ENCODE measurements around the gene RAPGEF6.
A peak's percentile ranks its signal among the peaks of the same experiment; 100 is the strongest.
"Not testable (repeated sequence)": the region's sequence is repeated elsewhere in the genome, so short reads cannot be mapped to it uniquely, and the experiment has no call there.

The RAPGEF6 gene

DNA sequence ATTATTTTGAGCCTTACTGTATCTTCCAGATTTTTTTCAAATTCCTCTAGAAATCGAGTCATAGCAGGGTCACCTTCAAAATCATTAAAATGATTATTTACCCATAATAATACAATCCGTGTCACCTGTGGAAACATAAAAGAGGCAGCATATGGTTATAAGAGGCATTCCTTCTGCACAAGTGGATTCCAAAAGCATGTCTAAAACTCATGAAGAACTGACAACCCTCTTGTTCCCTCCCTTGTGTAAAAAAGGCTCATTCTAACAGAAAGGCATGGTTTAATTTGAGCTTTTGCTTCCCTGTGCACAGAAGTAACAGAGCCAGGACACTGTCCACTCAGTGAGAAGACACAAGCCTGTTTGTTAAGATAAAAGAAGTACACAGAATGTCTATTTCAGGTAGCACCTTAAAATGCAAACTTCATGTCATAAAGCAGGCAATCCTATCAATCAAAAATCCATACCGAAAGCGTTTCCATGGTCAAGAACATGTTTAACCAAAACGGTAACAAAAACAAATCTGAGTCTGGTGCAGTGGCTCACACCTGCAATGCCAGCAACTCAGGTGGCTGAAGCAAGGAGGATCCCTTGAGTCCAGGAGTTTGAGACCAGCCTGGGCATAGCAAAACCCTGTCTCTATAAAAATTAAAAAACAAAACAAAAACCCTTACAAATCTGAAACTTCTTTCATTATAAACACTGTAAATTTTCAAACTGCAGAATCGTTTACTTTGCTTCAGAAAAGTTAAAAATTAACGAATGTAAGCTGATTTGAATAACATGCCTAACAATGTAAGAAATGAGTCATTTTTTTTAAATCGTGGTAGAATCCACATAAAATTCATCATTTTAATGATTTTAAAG, 139.3 kb downstream of the RAPGEF6 start:
- no peak for DNase-seq

DNA sequence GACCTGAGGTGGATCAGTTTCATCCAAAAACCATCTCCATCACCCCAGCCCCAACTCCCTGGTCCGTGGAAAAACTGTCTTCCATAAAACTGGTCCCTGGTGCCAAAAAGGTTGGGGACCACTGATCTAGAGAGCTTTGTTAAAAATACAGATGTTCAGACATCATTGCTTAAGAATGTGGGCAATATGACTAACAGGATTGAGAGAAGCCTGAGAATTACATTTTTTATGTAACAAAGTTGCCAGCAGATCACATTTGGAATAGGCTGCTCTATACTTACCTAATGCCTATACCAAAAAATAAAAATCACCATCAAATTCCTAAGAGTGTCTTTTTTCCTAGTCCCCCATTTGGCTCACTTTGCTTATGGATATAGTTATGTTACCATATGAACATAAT, 143.3 kb downstream of the RAPGEF6 start:
- DNase-seq: no peak

DNA sequence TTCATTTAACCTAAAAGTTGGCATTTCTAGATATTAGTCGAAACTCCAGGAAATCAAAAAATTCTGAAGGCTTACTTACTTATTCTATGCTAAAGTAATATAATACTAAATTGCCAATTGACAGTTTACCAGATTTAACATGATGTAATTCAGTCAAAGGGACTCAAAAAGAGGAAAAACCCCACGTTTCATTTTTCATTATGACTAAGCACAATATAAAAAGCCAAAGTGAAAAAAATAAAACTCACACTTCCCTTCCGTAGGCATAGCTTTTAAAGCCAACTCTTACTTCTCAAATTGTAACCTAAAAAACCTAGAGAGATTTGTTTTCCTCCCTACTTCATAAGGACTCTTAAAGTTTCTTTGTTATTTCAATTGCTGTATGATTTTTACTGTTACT, 146.6 kb downstream of the RAPGEF6 start:
- DNase-seq: no peak

DNA sequence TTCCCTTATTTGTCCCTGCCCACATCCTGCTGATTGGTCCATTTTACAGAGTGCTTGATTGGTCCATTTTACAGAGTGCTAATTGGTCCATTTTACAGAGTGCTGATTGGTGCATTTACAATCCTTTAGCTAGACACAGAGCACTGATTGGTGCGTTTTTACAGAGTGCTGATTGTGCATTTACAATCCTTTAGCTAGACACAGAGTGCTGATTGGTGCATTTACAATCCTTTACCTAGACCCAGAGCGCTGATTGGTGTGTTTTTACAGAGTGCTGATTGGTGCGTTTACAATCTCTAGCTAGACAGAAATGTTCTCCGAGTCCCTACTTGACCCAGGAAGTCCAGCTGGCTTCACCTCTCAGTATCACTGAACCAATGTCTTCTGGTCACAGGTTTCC, 147.7 kb downstream of the RAPGEF6 start:
- DNase-seq: not testable (repeated sequence)

DNA sequence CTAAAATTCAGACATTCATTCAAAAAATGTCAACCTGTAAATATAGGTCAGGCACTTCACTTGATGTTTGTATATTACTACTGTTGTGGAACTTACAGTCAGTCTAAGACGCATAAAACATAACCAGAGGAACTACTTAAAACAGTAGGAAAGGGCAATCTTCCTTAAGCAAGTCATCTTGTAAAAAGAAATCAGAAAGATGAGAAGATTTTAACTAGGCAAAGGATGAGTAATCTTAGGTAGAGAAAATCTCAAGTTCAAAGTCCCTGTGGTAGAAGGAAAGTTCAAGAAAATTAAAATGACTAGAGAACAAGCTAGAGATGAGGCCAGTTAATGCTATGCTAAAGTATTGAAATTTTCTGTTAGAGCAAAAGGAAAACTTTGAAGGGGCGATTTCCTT, 152.4 kb downstream of the RAPGEF6 start:
- DNase-seq: no peak

DNA sequence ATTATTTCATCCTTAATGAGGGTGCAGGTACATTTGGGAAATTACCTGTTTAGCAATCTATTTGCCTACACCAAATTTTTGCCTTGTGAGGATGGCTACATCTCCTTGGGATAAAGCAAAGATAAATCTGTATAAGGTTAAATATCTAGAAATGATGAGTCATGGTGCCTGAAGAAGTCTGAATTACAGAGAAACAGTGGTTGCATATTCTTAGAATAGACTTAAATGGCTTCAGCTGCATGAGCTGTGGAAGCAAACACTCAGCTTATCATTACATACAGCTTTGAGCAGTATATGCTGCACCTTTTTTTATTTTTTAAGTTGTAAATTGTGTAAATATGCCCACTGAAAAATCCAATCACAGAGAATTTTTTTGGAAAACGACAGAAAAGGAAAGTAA, 153.5 kb downstream of the RAPGEF6 start:
- no peak for DNase-seq

DNA sequence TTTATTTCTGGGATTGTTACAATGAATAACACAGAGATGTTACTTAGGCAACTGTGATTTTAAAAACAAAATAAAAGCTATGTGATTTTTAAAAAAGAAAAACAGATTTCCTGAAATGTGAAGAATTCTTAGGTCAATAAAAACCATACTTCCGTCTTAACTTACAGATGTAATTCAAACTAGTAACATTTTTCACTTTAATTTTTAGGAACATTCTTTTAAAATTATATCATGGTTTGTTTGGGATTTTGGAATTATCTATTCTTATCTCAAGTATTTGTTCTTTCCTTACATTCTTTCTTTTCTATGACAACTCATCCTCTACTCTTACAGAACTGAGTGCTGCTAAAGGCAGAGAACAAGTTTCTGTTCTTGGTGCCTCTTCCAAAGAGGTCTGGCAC, 159.5 kb downstream of the RAPGEF6 start:
- DNase-seq: no peak

DNA sequence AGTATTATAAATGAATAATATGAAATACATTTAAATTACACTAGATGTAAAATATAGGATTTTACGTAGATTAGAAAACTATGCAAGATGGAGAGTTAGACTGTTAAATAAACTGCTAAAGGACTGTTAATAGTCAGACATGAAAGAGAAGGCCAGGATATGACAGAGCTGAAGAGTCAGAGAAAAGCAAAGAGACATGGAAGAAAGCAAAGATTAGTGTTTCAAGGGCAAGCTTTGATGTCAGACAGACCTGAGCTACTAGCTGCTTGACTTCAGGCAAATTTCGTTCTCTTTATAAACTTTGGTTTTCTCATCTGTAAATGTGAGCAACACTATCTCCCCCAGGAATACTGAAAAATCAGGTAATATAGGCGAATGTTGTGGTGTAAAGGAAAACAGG, 161.3 kb downstream of the RAPGEF6 start:
- DNase-seq: no peak

DNA sequence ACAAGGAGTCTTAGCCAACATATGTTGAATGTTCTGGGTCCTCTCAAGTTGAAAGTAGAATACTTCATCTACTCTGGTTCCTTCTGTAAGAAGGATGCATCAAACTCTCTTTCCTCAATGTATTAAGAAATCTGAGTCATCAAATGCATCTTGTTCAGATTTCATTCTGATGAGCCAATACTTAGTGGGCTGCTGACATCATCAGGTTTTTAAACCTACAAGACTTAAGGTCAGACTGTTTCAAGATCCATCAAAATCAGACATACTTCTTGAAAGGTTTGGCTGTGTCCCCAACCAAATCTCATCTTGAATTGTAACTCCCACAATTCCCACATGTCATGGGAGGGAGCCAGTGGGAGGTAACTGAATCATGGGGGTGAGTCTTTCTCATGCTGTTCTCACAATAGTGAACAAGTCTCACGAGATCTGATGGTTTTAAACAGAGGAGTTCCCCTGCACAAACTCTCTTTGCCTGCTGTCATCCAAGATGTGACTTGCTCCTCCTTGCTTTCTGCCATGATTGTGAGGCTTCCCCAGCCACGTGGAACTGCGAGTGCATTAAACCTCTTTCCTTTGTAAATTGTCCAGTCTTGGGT, 168.8 kb downstream of the RAPGEF6 start:
- no peak for DNase-seq

DNA sequence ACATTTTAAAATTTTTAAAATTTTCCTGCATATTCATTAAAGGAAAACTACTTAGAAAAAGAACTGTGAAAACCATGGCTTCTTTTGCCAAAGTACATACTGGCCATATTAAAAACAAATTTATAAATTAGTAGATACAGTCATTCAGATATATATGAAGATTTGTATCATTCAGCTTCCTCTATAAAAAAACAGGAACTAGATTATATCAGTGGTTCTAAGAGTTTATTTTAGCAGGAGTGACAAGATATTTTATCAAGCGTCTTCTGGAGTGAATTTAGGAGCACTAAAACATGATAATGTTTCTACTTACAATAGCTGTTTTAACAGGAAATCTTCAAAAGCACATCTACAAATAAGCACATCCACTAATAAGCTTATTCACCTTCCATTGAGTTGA, 171.4 kb downstream of the RAPGEF6 start:
- DNase-seq: no peak

DNA sequence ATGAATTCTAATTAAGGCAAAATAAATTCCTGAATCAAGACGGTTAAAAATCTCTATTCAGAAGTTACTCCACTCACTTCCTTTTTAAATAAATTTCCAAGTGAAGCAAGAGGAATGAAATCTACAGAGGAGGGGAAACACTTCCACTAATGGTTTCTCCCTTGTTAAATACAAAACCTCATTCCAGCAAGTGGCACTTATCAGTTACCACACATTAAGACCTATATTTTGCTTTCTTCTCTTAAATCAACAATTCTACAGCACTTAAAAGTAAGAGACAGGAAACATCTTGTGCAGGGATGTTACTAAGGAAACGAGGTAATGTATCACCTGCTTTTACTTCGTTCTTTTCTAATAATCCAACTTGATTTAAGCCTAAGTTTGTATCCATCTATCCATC, 172.6 kb downstream of the RAPGEF6 start:
- DNase-seq: no peak

DNA sequence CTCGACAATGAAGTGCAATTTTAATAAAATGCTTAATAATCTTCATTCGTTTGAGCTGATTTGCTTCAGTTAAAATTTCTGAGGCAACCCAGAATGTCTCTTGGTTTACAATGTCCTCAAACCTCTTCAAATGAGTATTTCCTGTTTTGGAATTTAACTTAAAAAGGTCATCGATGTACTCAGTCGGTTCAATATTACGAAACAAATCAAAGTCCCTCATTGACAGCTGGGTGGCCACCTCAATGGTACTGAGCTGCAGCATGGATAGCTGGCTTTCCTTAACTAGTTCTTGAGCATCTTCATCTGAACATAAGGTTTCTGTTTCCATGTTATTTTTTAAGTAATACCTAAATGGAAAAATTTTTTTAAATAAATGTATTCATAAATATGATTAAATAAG, 173.3 kb downstream of the RAPGEF6 start:
- no peak for DNase-seq

DNA sequence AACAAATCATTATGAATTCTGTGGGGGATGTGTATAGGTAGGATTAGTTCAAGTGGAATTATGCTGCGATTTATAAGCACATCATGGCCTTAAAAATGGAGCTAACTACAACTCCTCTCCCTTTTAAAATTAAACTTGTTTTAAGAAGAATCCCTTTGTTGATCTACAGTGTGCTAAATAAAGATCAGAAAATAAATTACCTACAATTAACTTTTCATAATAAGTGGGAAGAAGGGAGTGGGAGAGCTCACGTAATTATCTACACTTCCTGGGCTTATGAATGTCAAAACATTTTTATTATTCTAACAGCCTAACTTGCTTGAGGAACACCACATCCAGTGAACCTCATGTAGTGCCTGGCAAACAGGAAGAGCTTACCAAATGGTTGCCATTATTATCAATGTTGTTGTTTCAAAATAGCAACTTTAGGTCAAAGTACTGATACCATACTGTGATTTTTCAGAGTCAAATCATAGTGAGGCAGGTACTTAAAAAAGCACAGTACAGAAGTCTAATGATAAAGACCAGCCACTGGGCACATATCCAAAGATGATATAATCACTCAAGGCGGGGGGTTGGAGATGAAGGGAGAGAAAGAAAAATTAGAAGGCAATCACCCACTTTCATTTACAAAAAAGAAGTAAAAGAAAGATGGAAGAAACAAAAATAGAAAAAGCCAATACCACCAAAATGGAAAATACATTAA, 174.0 kb downstream of the RAPGEF6 start:
- DNase-seq: no peak

DNA sequence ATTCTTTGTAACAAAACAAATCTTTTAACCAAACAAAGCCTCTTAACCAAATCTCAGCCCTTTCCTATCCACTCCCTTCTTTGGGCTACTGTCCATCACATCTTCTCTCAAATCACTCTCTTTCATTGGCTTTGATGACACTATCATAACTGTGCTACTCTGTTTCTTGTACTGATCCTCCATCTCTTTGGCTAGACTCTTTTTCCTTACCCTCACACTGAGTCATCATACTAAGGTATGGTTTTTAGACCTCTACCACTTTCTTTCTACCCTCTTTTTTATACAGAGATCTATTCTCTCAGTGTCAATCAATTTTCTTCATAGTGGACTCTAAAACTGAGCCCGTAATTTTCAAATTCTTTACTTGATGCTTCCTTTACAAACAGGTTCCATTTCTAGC, 174.9 kb downstream of the RAPGEF6 start:
- no peak for DNase-seq

DNA sequence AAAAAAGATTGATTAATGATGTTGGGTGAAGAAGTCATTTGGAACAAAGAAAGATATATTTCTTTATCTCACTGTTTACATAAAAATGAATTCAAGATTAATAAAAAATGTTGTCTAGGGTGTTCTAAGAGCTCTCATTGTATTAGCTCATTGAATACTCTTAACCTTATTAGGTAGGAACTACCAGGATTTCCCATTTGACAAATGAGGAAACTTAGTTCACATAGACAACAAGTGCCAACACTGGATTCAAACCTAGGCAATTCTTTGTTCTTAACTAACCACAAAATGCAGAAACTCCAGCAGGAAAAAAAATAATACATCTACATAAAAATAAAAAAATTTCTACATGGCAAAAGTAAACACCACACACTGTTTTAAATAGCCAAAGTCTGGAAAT, 175.8 kb downstream of the RAPGEF6 start:
- no peak for DNase-seq

DNA sequence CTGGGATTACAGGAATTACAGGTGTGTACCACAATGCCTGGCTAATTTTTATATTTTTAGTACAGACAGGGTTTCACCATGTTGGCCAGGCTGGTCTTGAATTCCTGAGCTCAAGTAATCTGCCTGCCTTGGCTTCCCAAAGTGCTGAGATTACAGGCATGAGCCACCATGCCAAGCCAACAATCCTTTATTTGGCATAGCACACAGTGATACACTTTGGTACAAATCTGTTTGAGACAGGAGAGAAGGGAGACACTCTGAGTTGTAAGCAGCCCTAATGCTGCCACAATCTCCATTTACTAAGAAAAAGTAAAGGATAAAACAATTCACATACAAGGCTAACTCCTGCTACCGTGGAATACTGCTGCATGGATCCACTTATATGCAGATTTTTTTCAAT, 177.8 kb downstream of the RAPGEF6 start:
- no peak for DNase-seq

DNA sequence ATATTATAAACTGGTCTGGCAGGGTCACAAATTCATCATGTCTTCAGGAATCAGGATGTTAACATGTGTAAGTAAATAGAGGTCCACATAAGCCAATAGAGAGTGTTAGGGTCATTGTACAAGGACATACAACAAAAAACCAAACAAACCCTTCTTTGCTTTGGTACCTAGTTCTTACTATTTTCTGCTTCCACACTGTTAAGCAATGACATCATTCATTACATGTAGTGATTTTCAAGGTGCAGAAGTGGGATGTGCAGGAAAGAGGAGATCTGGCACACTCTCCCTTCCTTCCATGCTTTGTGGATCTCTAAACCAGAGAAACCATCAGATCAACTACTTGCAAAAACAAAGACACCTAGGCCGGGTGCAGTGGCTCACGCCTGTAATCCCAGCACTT, 184.1 kb downstream of the RAPGEF6 start:
- no peak for DNase-seq

DNA sequence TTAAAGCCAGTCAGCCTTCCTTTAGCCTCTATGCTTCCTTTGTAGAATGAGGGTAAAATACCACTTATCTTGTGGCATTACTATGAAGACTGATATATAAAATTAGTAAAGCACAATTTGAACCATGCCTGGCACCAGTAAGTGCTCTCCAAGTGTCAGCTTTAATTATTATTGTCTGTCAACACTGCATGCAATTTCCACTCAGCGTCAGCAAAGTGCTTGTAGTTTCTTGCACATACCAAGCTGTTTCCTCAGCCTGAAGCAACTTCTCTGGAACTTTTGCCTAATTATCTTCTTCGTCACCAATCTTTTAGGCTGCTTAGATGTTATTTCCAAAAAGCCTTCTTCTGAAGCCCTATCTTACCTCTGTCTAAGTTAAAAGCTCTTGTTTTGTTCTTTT, 193.8 kb downstream of the RAPGEF6 start:
- no peak for DNase-seq

DNA sequence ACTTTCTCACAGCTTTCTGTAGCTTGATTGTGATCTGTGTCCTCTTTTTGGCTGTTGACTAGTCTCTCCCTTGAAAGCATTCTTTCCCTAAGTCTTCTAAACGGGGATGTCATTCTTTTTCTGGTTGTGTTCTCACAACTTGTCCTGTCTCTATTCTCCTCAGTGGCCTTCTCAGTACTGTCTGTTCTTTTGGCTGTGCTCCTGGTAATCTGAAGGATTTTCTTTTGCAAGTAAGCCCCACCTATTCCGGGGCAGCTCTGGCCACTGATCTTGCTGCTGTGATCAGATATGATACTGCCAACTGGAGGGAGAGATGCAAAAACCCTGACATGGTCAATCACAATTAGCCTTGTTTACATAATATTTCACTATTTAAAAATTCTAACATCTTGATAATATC, 198.9 kb downstream of the RAPGEF6 start:
- DNase-seq: no peak

DNA sequence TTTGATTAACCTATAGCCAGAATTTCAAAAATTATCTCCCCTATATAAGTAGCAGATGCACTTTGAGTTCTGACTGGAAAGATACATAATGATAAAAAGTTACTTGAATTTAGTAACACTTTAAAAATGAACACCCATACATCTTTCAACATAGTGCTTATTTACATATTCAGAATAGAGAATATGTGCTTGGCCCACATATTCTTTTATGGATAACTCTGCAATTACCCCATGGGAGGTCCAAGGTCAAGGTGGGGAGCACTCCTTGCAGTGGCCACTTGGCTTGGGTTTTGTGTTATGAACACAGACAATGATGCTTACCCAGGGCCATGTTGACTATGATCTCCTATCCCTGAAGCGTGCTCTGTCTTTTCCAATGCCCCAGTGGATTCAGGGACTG, 201.9 kb downstream of the RAPGEF6 start:
- DNase-seq: no peak

DNA sequence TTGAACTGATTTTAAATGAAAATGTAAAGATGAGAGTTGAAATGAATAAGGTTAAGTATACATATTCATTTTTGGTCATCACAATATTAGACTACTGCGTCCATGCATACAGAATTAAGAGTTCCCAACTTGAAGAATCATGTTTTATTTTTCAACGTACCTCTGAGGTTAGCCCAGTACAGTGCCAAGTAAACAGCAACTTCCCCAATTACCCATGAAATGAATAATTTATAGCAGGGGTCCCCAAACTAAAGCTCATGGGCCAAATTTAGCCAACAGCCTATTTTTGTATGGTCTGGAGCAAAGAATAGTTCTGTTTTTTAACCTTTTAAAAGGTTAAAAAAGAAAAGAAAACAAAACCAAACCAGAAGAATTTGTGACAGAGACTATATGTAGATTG, 203.2 kb downstream of the RAPGEF6 start:
- DNase-seq: no peak

DNA sequence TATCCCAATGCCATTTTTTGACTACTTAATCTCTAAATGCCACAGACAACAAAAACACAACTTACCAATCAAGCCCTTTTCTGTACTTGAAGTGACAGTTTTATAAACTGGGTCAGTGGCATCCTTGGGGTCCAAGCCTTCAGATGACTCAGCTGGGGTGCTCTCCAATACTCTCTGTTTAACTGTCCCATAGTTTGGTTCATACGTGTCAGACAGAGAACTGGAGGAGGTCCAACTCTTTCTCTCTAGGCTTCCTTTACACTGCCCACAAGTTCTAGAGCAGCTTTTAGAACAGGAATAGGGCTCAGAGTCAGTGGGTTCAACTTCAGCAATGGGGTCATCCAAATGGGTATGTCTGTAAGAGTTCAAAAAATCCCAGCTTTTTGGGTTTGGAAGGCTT, 204.2 kb downstream of the RAPGEF6 start:
- DNase-seq: no peak

DNA sequence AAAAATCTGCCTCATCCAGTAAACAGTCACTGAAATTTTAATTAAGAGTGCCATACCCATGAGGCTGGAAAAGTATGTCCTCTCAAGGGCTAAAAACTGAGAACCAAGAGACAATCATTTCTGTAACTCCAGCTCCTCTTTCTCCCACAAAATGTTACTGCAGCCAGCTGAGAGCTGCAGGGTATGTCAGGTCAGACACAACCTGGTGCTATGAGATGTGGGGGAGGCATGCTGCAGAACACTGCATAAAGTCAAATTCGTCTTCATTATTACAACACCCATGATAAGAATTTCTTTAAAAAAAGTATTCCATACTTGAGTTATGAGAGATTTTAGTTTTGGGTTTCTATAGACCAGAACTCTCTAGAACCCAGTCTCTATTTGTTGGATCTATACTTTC, 209.0 kb downstream of the RAPGEF6 start:
- DNase-seq: no peak

DNA sequence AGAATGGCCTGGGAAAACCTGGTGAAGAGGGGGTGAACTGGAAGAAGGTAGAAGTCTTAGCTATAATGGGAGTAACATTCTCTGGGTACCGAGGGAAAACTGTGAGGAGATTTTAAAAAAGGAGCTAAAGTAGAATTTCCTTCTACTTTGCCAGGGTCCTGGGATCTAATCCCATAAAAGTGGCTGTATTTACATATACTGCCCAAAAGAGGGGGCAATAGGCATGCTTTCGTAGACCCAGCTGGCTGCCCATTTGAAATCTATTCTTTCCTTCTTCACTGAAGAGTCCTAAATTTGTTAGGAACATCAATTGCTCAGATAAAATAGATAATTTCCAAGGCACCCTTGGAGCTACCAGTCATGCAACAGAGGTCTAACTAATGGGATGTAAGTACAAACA, 212.0 kb downstream of the RAPGEF6 start:
- peak; percentile 5 for DNase-seq
